Activated naive CD4-positive, alpha-beta T cell treated with anti-CD3 and anti-CD28 coated beads, Interleukin-2, amount 10 ng/mL, durations not matched to agents 7 days and 5 days (primary cell): ENCODE results near the gene MVK.

Experiments used
- CTCF ChIA-PET: fragments of 350-600 bp; sonication (Branson Sonifier 250); formaldehyde crosslinking; loops from one replicate; lab custom pipeline; 2021; ENCODE audit warnings: antibody characterized with exemption; lab: Charles Lee
- DNase-seq: peaks from one replicate; pipeline ENCODE4 v3.0.0-alpha.2; 2020
- H3K27ac Mint-ChIP-seq: one replicate; pipeline ENCODE4 v1.8.0; 2021; ENCODE audit warnings: mild to moderate bottlenecking, moderate library complexity, mixed read lengths
- H3K27me3 Mint-ChIP-seq: one replicate; pipeline ENCODE4 v1.8.0; 2021; ENCODE audit warnings: mild to moderate bottlenecking, mixed read lengths
- H3K36me3 Mint-ChIP-seq: one replicate; pipeline ENCODE4 v1.8.0; 2021; ENCODE audit warnings: mixed read lengths
- H3K4me1 Mint-ChIP-seq: one replicate; pipeline ENCODE4 v1.8.0; 2021; ENCODE audit warnings: mixed read lengths
- H3K4me3 Mint-ChIP-seq: one replicate; pipeline ENCODE4 v1.8.0; 2021; ENCODE audit warnings: mild to moderate bottlenecking, moderate library complexity, mixed read lengths
- H3K9me3 Mint-ChIP-seq: one replicate; pipeline ENCODE4 v1.8.0; 2021; ENCODE audit warnings: mixed read lengths

Gene MVK

GRCh38 chr12:109619002-109619604 lies 45.5 kb downstream of the MVK start:
- no peaks in the 10 kb centered on the region for H3K4me1 Mint-ChIP-seq
- no peaks in the 10 kb centered on the region for H3K9me3 Mint-ChIP-seq
- no peak for DNase-seq
- H3K4me3 Mint-ChIP-seq = no peak overlapping the region
- H3K36me3 Mint-ChIP-seq = no peaks in the 10 kb centered on the region
- no peak overlapping the region for H3K27ac Mint-ChIP-seq
- CTCF ChIA-PET = no interaction called here
- H3K27me3 Mint-ChIP-seq = peaks cover 82% of the 10 kb centered on the region

- H3K36me3 Mint-ChIP-seq = no peaks in the 10 kb centered on the region
- peaks cover 67% of the 10 kb centered on the region for H3K27me3 Mint-ChIP-seq
- no peak overlapping the region for H3K27ac Mint-ChIP-seq
- DNase-seq = no peak
- no peaks in the 10 kb centered on the region for H3K4me1 Mint-ChIP-seq
- no peaks in the 10 kb centered on the region for H3K9me3 Mint-ChIP-seq
- no peak overlapping the region for H3K4me3 Mint-ChIP-seq
- CTCF ChIA-PET = no interaction called here
Observed at GRCh38 chr12:109621211-109621694, 47.7 kb downstream of the MVK start.

DNA sequence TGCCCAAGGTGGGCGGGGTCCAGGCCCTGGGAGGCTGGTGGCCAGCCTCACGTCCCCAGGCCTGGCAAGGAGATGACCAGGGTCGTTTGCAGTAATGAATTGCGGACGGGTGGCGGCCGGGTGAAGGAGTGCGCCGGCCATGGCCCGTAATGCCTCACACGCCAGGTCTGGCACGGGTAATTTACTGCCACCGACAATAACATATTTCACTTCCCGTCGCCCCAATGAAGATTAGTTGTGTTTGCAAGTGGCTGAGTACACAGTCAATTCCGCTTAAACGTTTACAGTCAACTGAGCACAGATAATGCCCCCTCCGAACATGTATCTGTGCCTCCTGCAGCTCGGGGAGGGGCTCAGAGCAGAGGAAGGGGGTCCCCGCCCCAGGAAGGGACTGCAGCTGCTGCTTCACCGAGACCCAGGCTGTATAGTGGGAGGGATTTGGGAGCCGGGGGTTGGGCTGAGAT lies 48.3 kb downstream of the MVK start:
- peaks cover 60% of the 10 kb centered on the region for H3K27me3 Mint-ChIP-seq
- CTCF ChIA-PET = interaction anchor here (0.8 kb wide), 1 partner anchor 9 kb away, joined by 3 read pairs; no protein-coding TSS in a partner anchor
- H3K36me3 Mint-ChIP-seq = no peaks in the 10 kb centered on the region
- no peak overlapping the region for H3K27ac Mint-ChIP-seq
- H3K4me3 Mint-ChIP-seq = no peak overlapping the region
- H3K4me1 Mint-ChIP-seq = no peaks in the 10 kb centered on the region
- H3K9me3 Mint-ChIP-seq = no peaks in the 10 kb centered on the region
- no peak for DNase-seq

DNA sequence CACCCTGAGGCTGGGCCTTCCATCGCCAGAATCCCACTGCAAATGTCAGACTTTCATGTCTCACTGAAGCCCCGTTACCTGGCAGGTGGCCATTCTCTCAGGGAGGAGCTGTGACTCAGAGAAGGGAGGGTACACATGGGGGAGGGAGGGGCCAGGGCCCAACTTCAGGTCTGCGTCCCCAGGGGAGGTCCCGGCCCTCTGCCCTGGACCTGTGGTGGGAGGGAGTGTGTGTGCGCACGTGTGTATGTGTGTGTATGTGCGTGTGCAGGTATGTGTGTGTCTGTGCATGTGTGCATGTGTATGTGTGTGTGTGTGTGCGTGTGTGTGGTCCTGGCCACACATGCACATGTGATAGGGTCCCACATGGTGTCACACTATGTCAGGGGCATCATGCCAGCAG lies 50.9 kb downstream of the MVK start:
- Mint-ChIP-seq H3K36me3 (no peaks in the 10 kb centered on the region), H3K4me3 (no peak overlapping the region), H3K27ac (no peak overlapping the region), H3K27me3 (peaks cover 54% of the 10 kb centered on the region), H3K9me3 (no peaks in the 10 kb centered on the region), H3K4me1 (no peaks in the 10 kb centered on the region)
- CTCF ChIA-PET = no interaction called here
- DNase-seq = no peak

GRCh38 chr12:109625131-109625559 lies 51.6 kb downstream of the MVK start:
- Mint-ChIP-seq H3K9me3 (no peaks in the 10 kb centered on the region), H3K4me1 (no peaks in the 10 kb centered on the region), H3K27ac (no peak overlapping the region), H3K4me3 (no peak overlapping the region), H3K27me3 (peaks cover 50% of the 10 kb centered on the region), H3K36me3 (no peaks in the 10 kb centered on the region)
- CTCF ChIA-PET = no interaction called here
- no peak for DNase-seq

GRCh38 chr12:109625749-109626377 lies 52.3 kb downstream of the MVK start:
- Mint-ChIP-seq H3K36me3 (no peaks in the 10 kb centered on the region), H3K4me1 (no peaks in the 10 kb centered on the region), H3K27me3 (peaks cover 48% of the 10 kb centered on the region), H3K27ac (no peak overlapping the region), H3K4me3 (no peak overlapping the region), H3K9me3 (no peaks in the 10 kb centered on the region)
- CTCF ChIA-PET = no interaction called here
- no peak for DNase-seq

GRCh38 chr12:109626378-109627115 lies 53.0 kb downstream of the MVK start:
- DNase-seq = no peak
- Mint-ChIP-seq H3K27me3 (peaks cover 41% of the 10 kb centered on the region), H3K27ac (no peak overlapping the region), H3K4me3 (no peak overlapping the region), H3K4me1 (no peaks in the 10 kb centered on the region), H3K9me3 (no peaks in the 10 kb centered on the region), H3K36me3 (no peaks in the 10 kb centered on the region)
- CTCF ChIA-PET = no interaction called here

GRCh38 chr12:109627633-109628032 lies 54.0 kb downstream of the MVK start:
- CTCF ChIA-PET = interaction anchor here (1.5 kb wide), 1 partner anchor 30 kb away, joined by 3 read pairs; no protein-coding TSS in a partner anchor
- no peak for DNase-seq
- Mint-ChIP-seq H3K4me3 (no peak overlapping the region), H3K9me3 (no peaks in the 10 kb centered on the region), H3K27me3 (peaks cover 30% of the 10 kb centered on the region), H3K36me3 (no peaks in the 10 kb centered on the region), H3K4me1 (no peaks in the 10 kb centered on the region), H3K27ac (no peak overlapping the region)

GRCh38 chr12:109630107-109630506 lies 56.5 kb downstream of the MVK start:
- Mint-ChIP-seq H3K4me3 (no peak overlapping the region), H3K27ac (no peak overlapping the region)
- CTCF ChIA-PET = no interaction called here

GRCh38 chr12:109630815-109631214 lies 57.2 kb downstream of the MVK start:
- Mint-ChIP-seq H3K4me1 (no peaks in the 10 kb centered on the region), H3K27me3 (peaks cover 18% of the 10 kb centered on the region), H3K27ac (no peak overlapping the region), H3K9me3 (peaks cover 4% of the 10 kb centered on the region), H3K36me3 (no peaks in the 10 kb centered on the region), H3K4me3 (no peak overlapping the region)
- CTCF ChIA-PET = no interaction called here
- no peak for DNase-seq

More at GRCh38 chr12:109630107-109630506, 56.5 kb downstream of the MVK start:
- no peaks in the 10 kb centered on the region for H3K4me1 Mint-ChIP-seq
- no peak for DNase-seq
- H3K36me3 Mint-ChIP-seq = no peaks in the 10 kb centered on the region
- peaks cover 18% of the 10 kb centered on the region for H3K27me3 Mint-ChIP-seq
- peaks cover 4% of the 10 kb centered on the region for H3K9me3 Mint-ChIP-seq

- no peaks in the 10 kb centered on the region for H3K36me3 Mint-ChIP-seq
- DNase-seq = no peak
Observed at GRCh38 chr12:109631302-109631701, 57.7 kb downstream of the MVK start.

GRCh38 chr12:109631751-109632150 lies 58.2 kb downstream of the MVK start:
- Mint-ChIP-seq H3K9me3 (peaks cover 4% of the 10 kb centered on the region), H3K27me3 (peaks cover 18% of the 10 kb centered on the region), H3K27ac (no peak overlapping the region), H3K4me3 (no peak overlapping the region), H3K36me3 (no peaks in the 10 kb centered on the region), H3K4me1 (no peaks in the 10 kb centered on the region)
- DNase-seq = no peak
- CTCF ChIA-PET = no interaction called here

More at GRCh38 chr12:109631302-109631701, 57.7 kb downstream of the MVK start:
- Mint-ChIP-seq H3K27ac (no peak overlapping the region), H3K27me3 (peaks cover 18% of the 10 kb centered on the region), H3K4me1 (no peaks in the 10 kb centered on the region), H3K9me3 (peaks cover 4% of the 10 kb centered on the region), H3K4me3 (no peak overlapping the region)
- CTCF ChIA-PET = no interaction called here

- Mint-ChIP-seq H3K9me3 (peaks cover 4% of the 10 kb centered on the region), H3K36me3 (no peaks in the 10 kb centered on the region), H3K27me3 (peaks cover 20% of the 10 kb centered on the region), H3K27ac (no peak overlapping the region), H3K4me3 (no peak overlapping the region), H3K4me1 (no peaks in the 10 kb centered on the region)
- CTCF ChIA-PET = no interaction called here
- no peak for DNase-seq
Observed at GRCh38 chr12:109632342-109632741, 58.7 kb downstream of the MVK start.

GRCh38 chr12:109635717-109636116 lies 62.1 kb downstream of the MVK start:
- CTCF ChIA-PET = no interaction called here
- Mint-ChIP-seq H3K27me3 (peaks cover 8% of the 10 kb centered on the region), H3K9me3 (peaks cover 4% of the 10 kb centered on the region), H3K27ac (no peak overlapping the region), H3K36me3 (no peaks in the 10 kb centered on the region), H3K4me1 (no peaks in the 10 kb centered on the region), H3K4me3 (no peak overlapping the region)
- no peak for DNase-seq
